GM21367 (cell line): Measurements from ENCODE around the gene TRIM66.

Source experiments
- ATAC-seq: cut with Tn5 transposase; IDR thresholded peaks from one replicate; pipeline ENCODE4 v1.9.1; 2021; ENCODE audit not compliant: unreplicated experiment

Gene TRIM66, protein sequence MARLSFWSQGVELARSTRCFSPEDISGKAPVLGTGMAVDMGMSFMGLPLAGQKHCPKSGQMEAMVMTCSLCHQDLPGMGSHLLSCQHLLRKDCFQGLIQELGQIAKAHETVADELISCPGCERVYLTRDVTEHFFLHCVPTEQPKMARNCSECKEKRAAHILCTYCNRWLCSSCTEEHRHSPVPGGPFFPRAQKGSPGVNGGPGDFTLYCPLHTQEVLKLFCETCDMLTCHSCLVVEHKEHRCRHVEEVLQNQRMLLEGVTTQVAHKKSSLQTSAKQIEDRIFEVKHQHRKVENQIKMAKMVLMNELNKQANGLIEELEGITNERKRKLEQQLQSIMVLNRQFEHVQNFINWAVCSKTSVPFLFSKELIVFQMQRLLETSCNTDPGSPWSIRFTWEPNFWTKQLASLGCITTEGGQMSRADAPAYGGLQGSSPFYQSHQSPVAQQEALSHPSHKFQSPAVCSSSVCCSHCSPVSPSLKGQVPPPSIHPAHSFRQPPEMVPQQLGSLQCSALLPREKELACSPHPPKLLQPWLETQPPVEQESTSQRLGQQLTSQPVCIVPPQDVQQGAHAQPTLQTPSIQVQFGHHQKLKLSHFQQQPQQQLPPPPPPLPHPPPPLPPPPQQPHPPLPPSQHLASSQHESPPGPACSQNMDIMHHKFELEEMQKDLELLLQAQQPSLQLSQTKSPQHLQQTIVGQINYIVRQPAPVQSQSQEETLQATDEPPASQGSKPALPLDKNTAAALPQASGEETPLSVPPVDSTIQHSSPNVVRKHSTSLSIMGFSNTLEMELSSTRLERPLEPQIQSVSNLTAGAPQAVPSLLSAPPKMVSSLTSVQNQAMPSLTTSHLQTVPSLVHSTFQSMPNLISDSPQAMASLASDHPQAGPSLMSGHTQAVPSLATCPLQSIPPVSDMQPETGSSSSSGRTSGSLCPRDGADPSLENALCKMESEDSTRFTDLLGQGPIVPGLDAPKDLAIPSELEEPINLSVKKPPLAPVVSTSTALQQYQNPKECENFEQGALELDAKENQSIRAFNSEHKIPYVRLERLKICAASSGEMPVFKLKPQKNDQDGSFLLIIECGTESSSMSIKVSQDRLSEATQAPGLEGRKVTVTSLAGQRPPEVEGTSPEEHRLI (N-terminal part only)

GRCh38 chr11:8682303-8683114 lies at the start of gene TRIM66, which contains the start of gene RPL27A:
Gene TRIM66 (minus strand): TSS chr11:8682665. CDS start chr11:8672274, 10,391 bp downstream.
Gene RPL27A (plus strand): TSS chr11:8682792. CDS start chr11:8682814, 22 bp downstream.
- ATAC-seq = peak; percentile 92

DNA sequence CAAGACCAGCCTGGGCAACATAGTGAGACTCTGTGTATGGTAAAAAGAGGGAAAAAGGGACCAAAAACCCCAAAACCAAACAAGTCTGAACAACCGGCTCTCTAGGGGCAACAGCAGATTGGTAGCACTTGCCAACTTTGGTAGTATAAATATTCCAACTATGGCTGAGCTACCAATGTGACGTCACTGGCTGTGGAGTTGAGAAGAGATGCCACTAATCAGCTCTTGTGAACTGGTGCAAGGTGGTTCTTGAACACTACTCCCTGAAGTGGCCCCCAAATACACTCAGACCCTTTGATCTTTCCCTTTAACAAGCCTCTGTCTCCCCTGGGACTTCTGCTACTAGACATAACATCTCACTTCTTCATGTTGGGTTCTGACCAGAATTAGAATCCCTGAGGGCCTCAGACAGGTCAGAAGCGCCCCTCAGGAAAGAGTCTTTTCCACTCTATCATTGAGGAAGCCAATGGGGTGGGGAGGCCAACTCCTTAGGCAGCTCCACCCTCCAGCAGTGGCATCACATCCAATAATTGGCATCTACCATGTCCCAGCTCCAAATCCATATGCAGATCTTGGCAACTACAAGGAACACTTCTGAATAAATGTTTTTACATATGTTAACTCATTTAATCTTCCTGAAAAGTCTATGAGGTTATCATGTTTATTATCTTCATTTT lies 49.3 kb upstream of the TRIM66 start:
- no peak for ATAC-seq

DNA sequence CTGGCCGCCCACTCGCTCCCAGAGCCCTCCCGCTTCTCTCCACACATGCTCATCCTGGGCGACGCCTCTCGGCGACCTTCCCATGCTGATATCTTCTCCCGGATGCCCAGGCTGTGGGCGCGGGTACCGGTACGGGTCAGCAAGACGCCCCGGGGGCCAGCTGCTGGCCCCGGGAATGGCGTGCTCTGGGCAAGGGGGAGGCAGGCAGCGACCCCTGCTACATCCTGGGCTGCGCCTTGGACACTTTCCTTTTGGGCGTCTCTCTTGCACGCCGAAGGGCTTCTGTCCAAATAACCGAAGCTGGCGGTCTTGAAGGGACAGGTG lies 48.2 kb upstream of the TRIM66 start:
- ATAC-seq = no peak

- ATAC-seq = no peak
Measured at GRCh38 chr11:8729837-8730696, 47.6 kb upstream of the TRIM66 start.

- no peak for ATAC-seq
Measured at GRCh38 chr11:8729067-8729466, 46.6 kb upstream of the TRIM66 start.

- ATAC-seq = no peak
Measured at GRCh38 chr11:8728563-8728962, 46.1 kb upstream of the TRIM66 start.

GRCh38 chr11:8726395-8726794 lies 43.9 kb upstream of the TRIM66 start:
- no peak for ATAC-seq

DNA sequence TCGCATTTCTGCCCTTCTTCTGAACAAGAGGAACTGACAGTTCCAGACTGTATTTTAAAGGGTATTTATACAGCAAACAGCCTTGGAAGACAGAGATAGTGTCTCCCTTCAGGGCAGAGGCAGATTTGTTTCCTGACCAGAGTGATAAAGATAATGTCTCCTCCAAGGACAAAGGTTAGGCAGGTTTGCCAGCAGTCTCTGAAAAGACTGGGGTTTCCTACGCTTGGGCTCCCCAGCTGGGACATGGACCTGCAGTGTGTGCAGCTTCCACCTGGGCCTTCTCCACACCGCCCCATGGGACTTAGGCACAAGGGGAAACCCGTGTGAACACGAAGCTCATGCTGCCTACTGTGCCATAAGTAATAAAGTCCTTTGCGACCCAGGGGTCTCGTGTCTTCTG lies 42.2 kb upstream of the TRIM66 start:
- no peak for ATAC-seq

DNA sequence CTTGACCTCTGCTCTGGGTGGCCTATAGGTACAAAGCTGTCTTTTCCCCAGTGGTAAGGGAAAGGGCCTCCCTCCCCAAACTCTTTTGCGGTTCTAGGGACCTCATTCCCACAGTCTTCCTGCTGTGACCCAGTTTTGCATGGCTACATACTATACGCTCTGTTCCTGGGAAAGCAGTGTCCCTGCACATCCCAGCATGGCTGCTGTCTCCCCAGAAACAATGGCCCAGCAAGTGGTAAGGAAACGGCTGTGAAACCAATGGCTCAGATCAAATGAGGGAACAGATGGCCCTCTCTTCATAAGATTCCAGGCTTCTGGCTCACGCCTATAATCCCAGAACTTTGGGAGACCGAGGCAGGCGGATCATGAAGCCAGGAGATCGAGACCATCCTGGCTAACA lies 41.2 kb upstream of the TRIM66 start:
- no peak for ATAC-seq

DNA sequence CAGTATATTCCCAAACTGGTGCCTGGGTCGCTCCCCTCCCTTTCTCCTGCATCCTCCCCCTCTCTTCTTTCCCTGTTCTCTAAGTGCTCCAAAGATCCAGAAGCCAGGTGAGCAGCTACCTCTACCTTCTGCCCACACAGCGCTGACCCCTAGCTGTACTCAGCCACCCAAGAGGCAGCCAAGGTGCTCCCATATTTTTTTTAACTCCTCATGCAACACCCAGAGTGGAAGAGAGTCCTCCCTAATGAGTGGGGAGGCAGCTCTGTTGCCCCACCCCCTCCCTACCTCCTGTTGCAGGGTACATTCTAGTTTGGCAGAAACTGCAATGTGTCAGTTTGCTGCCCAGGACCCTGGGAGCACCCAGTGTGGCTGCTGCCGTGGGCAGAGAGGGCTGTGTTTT lies 40.3 kb upstream of the TRIM66 start:
- no peak for ATAC-seq

DNA sequence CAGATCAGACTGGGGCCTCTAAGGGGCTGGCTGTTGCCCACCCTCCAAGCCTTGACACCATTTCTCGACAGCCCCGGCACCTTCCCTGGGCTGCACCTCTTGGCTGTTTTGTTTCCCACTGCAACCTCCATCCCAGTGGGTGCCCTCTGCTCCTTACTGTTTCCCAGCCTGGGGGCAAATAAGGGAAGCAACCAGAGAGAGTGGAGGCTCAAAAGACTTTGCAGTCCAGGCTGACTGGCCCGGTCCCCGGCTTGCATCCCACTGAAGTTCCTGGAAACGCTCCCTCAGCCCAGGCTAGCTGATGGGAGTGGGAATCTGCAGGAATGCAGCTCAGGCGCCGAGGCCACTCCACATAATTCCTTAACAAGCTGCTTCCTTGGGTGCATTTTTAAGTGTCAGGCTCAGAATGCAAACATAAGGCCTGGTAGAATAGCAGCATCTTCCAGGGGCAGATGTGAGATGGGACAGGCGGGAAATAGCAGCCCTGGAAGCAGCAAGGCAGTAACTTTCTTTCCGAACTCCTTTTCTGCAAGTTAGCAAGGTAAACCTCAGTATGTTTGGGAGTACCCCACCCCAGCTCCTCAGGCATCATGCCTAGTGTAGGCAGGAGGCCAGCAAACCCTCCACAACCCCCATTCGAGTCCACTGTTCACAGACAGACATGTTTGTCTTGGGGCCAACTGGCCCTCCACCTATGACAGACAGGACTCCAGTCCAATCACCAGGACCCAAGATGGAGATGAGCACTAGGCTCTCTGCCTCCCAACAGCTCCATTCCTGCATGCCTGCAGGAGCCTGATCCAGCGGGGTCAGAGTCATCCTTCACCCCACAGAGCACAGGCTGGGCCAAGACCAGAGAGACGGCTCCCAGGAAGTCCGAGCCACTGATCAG lies 39.4 kb upstream of the TRIM66 start:
- ATAC-seq = no peak

DNA sequence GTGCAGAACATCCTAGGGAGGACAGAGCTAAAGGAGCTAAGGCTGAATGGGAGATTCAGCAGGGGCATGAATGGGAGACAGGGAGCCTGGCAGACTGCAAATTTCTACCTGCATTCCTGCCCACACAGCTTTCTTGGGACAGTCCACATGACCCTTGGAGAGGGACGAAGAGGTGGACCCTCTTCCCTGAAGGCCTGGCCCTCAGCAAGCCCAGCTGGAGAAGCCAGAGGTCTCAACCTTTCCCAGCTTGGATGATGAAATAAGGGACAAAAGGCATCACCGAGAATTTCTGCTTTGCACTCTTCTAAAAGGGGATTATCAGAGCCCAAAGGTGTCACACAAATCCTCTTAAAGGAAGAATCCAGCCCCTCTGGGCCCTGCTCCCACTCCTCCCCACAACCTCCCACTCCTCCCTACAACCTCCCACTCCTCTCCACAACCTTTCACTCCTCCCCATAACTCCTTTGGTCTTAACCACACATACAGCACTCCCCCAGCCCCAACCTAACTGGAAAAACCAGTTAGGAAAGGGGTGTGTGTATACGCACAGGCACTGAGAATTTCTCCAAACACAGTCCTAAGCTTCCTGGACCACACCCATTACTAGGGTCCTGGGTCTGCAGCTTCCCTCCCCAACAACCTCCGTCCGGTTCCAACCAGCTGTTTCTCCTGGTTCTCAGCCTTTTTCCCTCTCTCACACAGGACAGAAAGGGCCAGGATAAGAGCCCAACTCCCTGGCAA lies 38.6 kb upstream of the TRIM66 start:
- no peak for ATAC-seq

GRCh38 chr11:8720352-8720751 lies 37.9 kb upstream of the TRIM66 start:
- no peak for ATAC-seq

GRCh38 chr11:8719721-8720120 lies 37.3 kb upstream of the TRIM66 start:
- no peak for ATAC-seq

- no peak for ATAC-seq
Measured at GRCh38 chr11:8719211-8719649, 36.8 kb upstream of the TRIM66 start.

GRCh38 chr11:8717876-8718753 lies 35.6 kb upstream of the TRIM66 start:
- ATAC-seq = peak; percentile 57

DNA sequence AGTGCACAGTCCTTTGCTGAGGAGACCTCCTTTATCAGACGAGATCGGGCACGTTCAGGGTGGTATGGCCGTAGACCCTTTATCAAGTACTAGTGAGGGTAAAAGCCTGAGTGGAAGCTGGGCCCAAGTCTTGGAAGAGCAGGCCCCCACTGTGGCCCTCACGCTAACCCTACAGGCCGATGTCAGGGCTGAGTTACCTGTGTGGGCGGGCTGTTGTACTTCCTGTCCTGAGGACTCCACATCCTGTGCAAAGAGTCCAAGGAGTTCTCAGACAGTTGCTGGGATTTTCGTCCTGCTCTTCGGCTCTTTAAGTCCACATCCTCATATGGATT lies 35.0 kb upstream of the TRIM66 start:
- ATAC-seq = no peak
